H9 (cell line): ENCODE data around the gene EIF3D. TPM values are rescaled to one million over a fixed set of nuclear protein-coding genes. Genes with fewer than 3 reads are reported as not detected.

Experiments used
- DNase-seq: peaks from one replicate; pipeline ENCODE4 v3.0.0-alpha.2; 2017
- H2AFZ ChIP-seq: one replicate; pipeline ENCODE4 v1.6.1; 2013; ENCODE audit warnings: mild to moderate bottlenecking, low read length, control low read depth, moderate library complexity
- H2AK5ac ChIP-seq: 2 replicates; pipeline ENCODE4 v1.6.1; 2013; ENCODE audit warnings: low read length, control low read depth, mixed read lengths; ENCODE audit not compliant: insufficient read length
- H2BK120ac ChIP-seq: one replicate; pipeline ENCODE4 v1.6.1; 2013; ENCODE audit warnings: low read depth, mild to moderate bottlenecking, low read length, control low read depth, inconsistent platforms; ENCODE audit not compliant: poor library complexity, severe bottlenecking
- H2BK12ac ChIP-seq: 2 replicates; pipeline ENCODE4 v1.6.1; 2013; ENCODE audit warnings: low read length, control low read depth, mixed read lengths, low read depth; ENCODE audit not compliant: insufficient read length
- H2BK15ac ChIP-seq: 2 replicates; pipeline ENCODE4 v1.6.1; 2013; ENCODE audit warnings: low read depth, low read length, control low read depth
- H2BK20ac ChIP-seq: one replicate; pipeline ENCODE4 v1.6.1; 2013; ENCODE audit warnings: low read depth, mild to moderate bottlenecking, low read length, control low read depth, inconsistent platforms; ENCODE audit not compliant: poor library complexity, severe bottlenecking
- H2BK5ac ChIP-seq: 2 replicates; pipeline ENCODE4 v1.6.1; 2013; ENCODE audit warnings: low read length, control low read depth, mixed read lengths; ENCODE audit not compliant: insufficient read length
- H3K14ac ChIP-seq: 2 replicates; pipeline ENCODE4 v1.6.1; 2013; ENCODE audit warnings: low read length, control low read depth; ENCODE audit not compliant: insufficient read depth
- H3K18ac ChIP-seq: 2 replicates; pipeline ENCODE4 v1.6.1; 2013; ENCODE audit warnings: low read depth, mild to moderate bottlenecking, mixed read lengths, low read length, control low read depth; ENCODE audit not compliant: insufficient read length
- H3K23ac ChIP-seq: 2 replicates; pipeline ENCODE4 v1.6.1; 2013; ENCODE audit warnings: low read length, control low read depth, mixed read lengths, low read depth; ENCODE audit not compliant: insufficient read length
- H3K23me2 ChIP-seq: 2 replicates; pipeline ENCODE4 v1.6.1; 2013; ENCODE audit warnings: low read depth, mild to moderate bottlenecking, mixed read lengths, low read length, control low read depth; ENCODE audit not compliant: insufficient read length, poor library complexity, severe bottlenecking
- H3K27ac ChIP-seq: 2 replicates; pipeline ENCODE4 v1.5.1; 2013; ENCODE audit warnings: low read length, control low read depth, mixed read lengths, low read depth; ENCODE audit not compliant: insufficient read length
- H3K27me3 ChIP-seq: 2 replicates; pipeline ENCODE4 v1.6.1; 2013; ENCODE audit warnings: low read length, control low read depth, inconsistent platforms; ENCODE audit not compliant: insufficient read depth
- H3K4ac ChIP-seq: 2 replicates; pipeline ENCODE4 v1.6.1; 2013; ENCODE audit warnings: low read depth, mild to moderate bottlenecking, control low read depth, inconsistent platforms, low read length, moderate library complexity
- H3K4me1 ChIP-seq: 2 replicates; pipeline ENCODE4 v1.6.1; 2013; ENCODE audit warnings: low read length, control low read depth, inconsistent platforms; ENCODE audit not compliant: insufficient read depth
- H3K4me2 ChIP-seq: 2 replicates; pipeline ENCODE4 v1.6.1; 2013; ENCODE audit warnings: low read length, control low read depth, mixed read lengths; ENCODE audit not compliant: insufficient read length, insufficient read depth
- H3K56ac ChIP-seq: 2 replicates; pipeline ENCODE4 v1.6.1; 2013; ENCODE audit warnings: low read depth, mild to moderate bottlenecking, mixed read lengths, low read length, control low read depth; ENCODE audit not compliant: insufficient read length
- H3K79me1 ChIP-seq: 2 replicates; pipeline ENCODE4 v1.6.1; 2013; ENCODE audit warnings: low read depth, mild to moderate bottlenecking, moderate library complexity, low read length, control low read depth, inconsistent platforms; ENCODE audit not compliant: insufficient read depth, poor library complexity, severe bottlenecking
- H3K79me2 ChIP-seq: 2 replicates; pipeline ENCODE4 v1.6.1; 2013; ENCODE audit warnings: low read length, control low read depth, inconsistent platforms; ENCODE audit not compliant: insufficient read depth
- H3K9ac ChIP-seq: 2 replicates; pipeline ENCODE4 v1.6.1; 2013; ENCODE audit warnings: low read length, control low read depth, mixed read lengths; ENCODE audit not compliant: insufficient read length; ENCODE audit errors: extremely low read depth
- H3K9me3 ChIP-seq: one replicate; pipeline ENCODE4 v1.6.1; 2013; ENCODE audit warnings: low read depth, low read length, inconsistent platforms; ENCODE audit not compliant: control insufficient read depth
- H3T11ph ChIP-seq: one replicate; pipeline ENCODE4 v1.6.1; 2013; ENCODE audit warnings: mild to moderate bottlenecking, low read length, control low read depth, inconsistent platforms
- H4K20me1 ChIP-seq: one replicate; pipeline ENCODE4 v1.6.1; 2013; ENCODE audit not compliant: control insufficient read depth, insufficient read length, insufficient read depth
- H4K5ac ChIP-seq: 2 replicates; pipeline ENCODE4 v1.6.1; 2013; ENCODE audit warnings: low read depth, mild to moderate bottlenecking, mixed read lengths, low read length, control low read depth; ENCODE audit not compliant: insufficient read length
- H4K8ac ChIP-seq: replicated peaks from 2 replicates; pipeline ENCODE4 v1.6.1; 2013; ENCODE audit warnings: low read length, control low read depth, mixed read lengths, low read depth; ENCODE audit not compliant: insufficient read length
- H4K91ac ChIP-seq: 2 replicates; pipeline ENCODE4 v1.6.1; 2013; ENCODE audit warnings: low read depth, mild to moderate bottlenecking, moderate library complexity, mixed read lengths, low read length, control low read depth; ENCODE audit not compliant: insufficient read length
- H3K27ac Mint-ChIP-seq, 3 experiments: 2 replicates in 2 of 3; 3 replicates in 1 of 3; pipeline ENCODE4 v1.8.0; 2020 to 2021; ENCODE audit warnings: mixed read lengths in 3 of 3, mild to moderate bottlenecking in 1 of 3, moderate library complexity in 1 of 3
- H3K27me3 Mint-ChIP-seq: 2 replicates; pipeline ENCODE4 v1.8.0; 2021; ENCODE audit warnings: low read depth, mild to moderate bottlenecking, moderate library complexity, mixed read lengths
- H3K36me3 Mint-ChIP-seq, 3 experiments: 2 replicates in 2 of 3; 3 replicates in 1 of 3; pipeline ENCODE4 v1.8.0; 2020 to 2021; ENCODE audit warnings: low read depth in 3 of 3, mixed read lengths in 3 of 3; ENCODE audit not compliant: insufficient read depth in 1 of 3
- H3K4me1 Mint-ChIP-seq, 2 experiments: 2 replicates each; pipeline ENCODE4 v1.8.0; 2020; ENCODE audit warnings: mixed read lengths in 2 of 2
- H3K4me3 Mint-ChIP-seq, 2 experiments: 2 replicates in 1 of 2; 3 replicates in 1 of 2; pipeline ENCODE4 v1.8.0; 2020 to 2021; ENCODE audit warnings: mild to moderate bottlenecking in 2 of 2, mixed read lengths in 2 of 2, moderate library complexity in 1 of 2
- H3K9me3 Mint-ChIP-seq, 2 experiments: 2 replicates in 1 of 2; 3 replicates in 1 of 2; pipeline ENCODE4 v1.8.0; 2020; ENCODE audit warnings: mild to moderate bottlenecking in 2 of 2, mixed read lengths in 2 of 2, moderate library complexity in 1 of 2
- WGBS: extraction: QIAGEN DNeasy Blood & Tissue Kit; methylation state at CpG from one replicate; pipeline ENCODE4 v1.1.7; 2013; ENCODE audit warnings: missing lambda C conversion rate, low lambda C conversion rate, mixed read lengths; ENCODE audit not compliant: insufficient read length; ENCODE audit errors: extremely low coverage; 5-methylcytosine and 5-hydroxymethylcytosine counted together
- total RNA-seq: library from RNA; stranded (reverse); gene quantifications from 2 replicates; pipeline ENCODE4 v1.2.1, GENCODE V29; 2021
- TF ChIP-seq, protein P1 (sequence below): fragments of 200-600 bp; sonication (generic); conservative IDR thresholded peaks from 3 replicates; pipeline ENCODE4 v1.8.0; 2021; ENCODE audit warnings: antibody characterized with exemption, mild to moderate bottlenecking

EIF3D gene
- total RNA-seq, 1 experiment from 2014 or later, result 198 TPM

DNA sequence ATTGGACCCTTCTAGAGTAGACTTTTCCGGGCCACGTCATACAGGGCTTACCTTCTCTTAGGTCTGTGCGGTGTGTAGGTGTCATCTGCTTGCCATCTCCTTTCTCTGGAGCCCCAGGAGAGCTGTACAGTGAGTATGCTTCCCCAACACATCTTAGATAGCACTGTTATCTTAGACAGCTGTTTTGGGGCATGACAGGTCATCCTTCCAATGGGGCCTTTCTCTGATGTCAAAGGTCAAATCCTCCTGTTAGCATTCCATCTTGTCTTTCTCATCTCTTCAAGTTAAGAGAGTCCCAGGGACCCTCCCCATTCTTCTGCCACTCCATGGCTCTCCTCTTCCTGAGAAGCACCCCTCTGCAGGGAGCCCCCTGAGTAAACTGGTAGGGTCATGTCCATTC lies 31.0 kb upstream of the EIF3D start:
- no peaks in the 10 kb centered on the region for H3K36me3 Mint-ChIP-seq
- H3K4me1 Mint-ChIP-seq, result peaks cover 21 to 33% of the 10 kb centered on the region in 2 experiments

More for the DNA sequence above, 31.0 kb upstream of the EIF3D start:
- Histone ChIP-seq H3K56ac (no peak overlapping the region), H2BK15ac (no peak overlapping the region), H4K5ac (no peak overlapping the region), H3K4ac (no peak overlapping the region), H2BK5ac (no peak overlapping the region), H3K18ac (no peak overlapping the region), H2BK120ac (no peak overlapping the region), H3K23ac (no peak overlapping the region), H2BK20ac (no peak overlapping the region), H4K91ac (no peak overlapping the region), H3K4me1 (peaks cover 12% of the 10 kb centered on the region; the same call in 1 of the 2 replicates), H2AK5ac (no peak overlapping the region), H3K79me1 (no peaks in the 10 kb centered on the region), H3T11ph (no peak overlapping the region), H3K27ac (no peak overlapping the region), H3K14ac (no peak overlapping the region), H3K27me3 (no peaks in the 10 kb centered on the region), H4K20me1 (no peaks in the 10 kb centered on the region), H3K79me2 (no peaks in the 10 kb centered on the region), H3K9me3 (no peaks in the 10 kb centered on the region), H3K9ac (no peak overlapping the region), H2BK12ac (no peak overlapping the region), H3K4me2 (no peak overlapping the region), H3K23me2 (no peaks in the 10 kb centered on the region), H2AFZ (no peak overlapping the region), H4K8ac (no peak overlapping the region)
- H3K9me3 Mint-ChIP-seq, result no peaks in the 10 kb centered on the region
- DNase-seq, result no peak
- TF ChIP-seq, protein P1, sequence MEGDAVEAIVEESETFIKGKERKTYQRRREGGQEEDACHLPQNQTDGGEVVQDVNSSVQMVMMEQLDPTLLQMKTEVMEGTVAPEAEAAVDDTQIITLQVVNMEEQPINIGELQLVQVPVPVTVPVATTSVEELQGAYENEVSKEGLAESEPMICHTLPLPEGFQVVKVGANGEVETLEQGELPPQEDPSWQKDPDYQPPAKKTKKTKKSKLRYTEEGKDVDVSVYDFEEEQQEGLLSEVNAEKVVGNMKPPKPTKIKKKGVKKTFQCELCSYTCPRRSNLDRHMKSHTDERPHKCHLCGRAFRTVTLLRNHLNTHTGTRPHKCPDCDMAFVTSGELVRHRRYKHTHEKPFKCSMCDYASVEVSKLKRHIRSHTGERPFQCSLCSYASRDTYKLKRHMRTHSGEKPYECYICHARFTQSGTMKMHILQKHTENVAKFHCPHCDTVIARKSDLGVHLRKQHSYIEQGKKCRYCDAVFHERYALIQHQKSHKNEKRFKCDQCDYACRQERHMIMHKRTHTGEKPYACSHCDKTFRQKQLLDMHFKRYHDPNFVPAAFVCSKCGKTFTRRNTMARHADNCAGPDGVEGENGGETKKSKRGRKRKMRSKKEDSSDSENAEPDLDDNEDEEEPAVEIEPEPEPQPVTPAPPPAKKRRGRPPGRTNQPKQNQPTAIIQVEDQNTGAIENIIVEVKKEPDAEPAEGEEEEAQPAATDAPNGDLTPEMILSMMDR, result no peak
- WGBS, result no CpG with 5 or more reads among the region's 3 CpGs
- no peak overlapping the region; a peak in 1 of 7 replicates for H3K27ac Mint-ChIP-seq
- H3K27me3 Mint-ChIP-seq, result peaks cover 11% of the 10 kb centered on the region
- no peak overlapping the region for H3K4me3 Mint-ChIP-seq
